ENCODE measurements around the gene KIF25.

KIF25 gene

DNA sequence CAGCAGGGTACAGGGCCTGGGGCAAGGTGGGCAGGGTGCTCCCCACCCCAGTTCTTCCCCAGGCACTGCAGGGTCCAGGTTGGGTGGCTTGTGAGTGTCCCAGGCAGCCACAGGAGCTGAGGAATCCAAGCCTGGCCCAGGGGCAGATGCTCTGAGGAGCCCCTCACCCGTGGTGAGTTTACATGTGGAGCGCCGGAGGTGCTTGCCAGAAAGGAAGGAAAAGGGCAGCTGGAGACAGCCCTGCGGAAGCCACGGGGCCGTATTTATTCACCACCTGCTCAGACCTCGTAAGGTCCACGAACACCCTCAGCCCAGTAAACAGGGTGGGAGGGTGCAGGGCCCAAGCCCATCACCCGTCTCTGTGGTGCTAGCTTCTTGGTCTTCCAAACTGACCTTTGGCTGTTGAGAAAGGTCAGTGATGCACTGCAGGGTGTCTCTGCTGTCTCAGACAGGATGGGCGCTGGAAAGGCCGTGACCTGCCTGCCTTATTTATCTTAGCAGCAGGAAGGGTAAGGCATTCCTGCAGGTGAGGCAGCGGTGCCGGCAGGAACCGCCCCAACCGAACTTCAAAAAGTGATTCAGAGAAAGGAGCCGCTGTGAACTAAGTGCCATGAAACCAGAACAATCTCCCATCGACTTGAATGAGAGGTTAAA, 85.5 kb downstream of the KIF25 start:
- DNase-seq (ENCODE audit: low spot score) = no peak
- TF ChIP-seq CTCF (IDR thresholded peaks at IDR 0.05; ENCODE audit: borderline replicate concordance, control extremely low read depth, extremely low read depth, insufficient read depth, missing control alignments) = no peak
- in situ Hi-C loops (cut with MboI; ENCODE audit: low sequenced_read_pairs, unreplicated experiment) = no loop called here

- no peak for TF ChIP-seq CTCF (IDR thresholded peaks at IDR 0.05; ENCODE audit: borderline replicate concordance, control extremely low read depth, extremely low read depth, insufficient read depth, missing control alignments)
- no peak for DNase-seq (ENCODE audit: low spot score)
- in situ Hi-C loops (cut with MboI; ENCODE audit: low sequenced_read_pairs, unreplicated experiment) = no loop called here
Measured at GRCh38 chr6:168083514-168083885, 86.0 kb downstream of the KIF25 start.

DNA sequence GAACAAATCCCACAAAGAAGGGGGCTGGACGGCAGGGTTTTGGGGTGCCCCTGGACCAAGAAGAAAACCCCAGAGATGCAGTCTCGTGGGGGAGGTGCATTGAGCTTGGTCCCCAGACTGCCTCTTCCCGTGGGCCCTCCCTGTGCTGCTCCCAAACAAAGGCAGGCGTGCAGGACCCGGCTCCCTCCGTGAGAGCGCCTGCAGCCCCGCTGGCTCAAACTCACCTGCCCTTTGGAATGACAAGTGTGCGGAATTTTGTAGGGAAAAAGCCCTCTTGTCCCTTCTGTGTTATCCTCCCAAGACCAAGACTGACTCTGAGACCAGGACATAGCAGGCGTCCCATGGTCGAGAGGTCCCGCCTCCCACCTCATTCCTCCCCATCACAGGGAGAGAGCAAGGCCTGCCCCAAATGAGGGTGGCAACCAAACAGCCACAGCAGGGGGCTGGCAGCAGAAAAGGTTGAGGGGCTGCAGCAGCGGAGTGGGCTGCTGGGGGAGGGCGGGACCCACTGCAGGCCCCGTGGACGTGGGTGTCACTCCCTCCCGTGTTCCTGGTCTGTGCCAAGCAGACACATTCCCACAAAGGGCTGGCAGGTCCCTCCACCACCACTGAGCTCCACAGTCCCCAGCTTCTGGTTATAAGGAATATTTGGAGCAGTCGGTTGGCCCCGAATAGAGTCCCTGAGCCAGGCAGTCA, 87.1 kb downstream of the KIF25 start:
- no peak for TF ChIP-seq CTCF (IDR thresholded peaks at IDR 0.05; ENCODE audit: borderline replicate concordance, control extremely low read depth, extremely low read depth, insufficient read depth, missing control alignments)
- in situ Hi-C loops (cut with MboI; ENCODE audit: low sequenced_read_pairs, unreplicated experiment) = no loop called here
- DNase-seq (ENCODE audit: low spot score) = no peak

GRCh38 chr6:168086066-168086465, 88.6 kb downstream of the KIF25 start:
- no peak for DNase-seq (ENCODE audit: low spot score)
- TF ChIP-seq CTCF (IDR thresholded peaks at IDR 0.05; ENCODE audit: borderline replicate concordance, control extremely low read depth, extremely low read depth, insufficient read depth, missing control alignments) = no peak
- in situ Hi-C loops (cut with MboI; ENCODE audit: low sequenced_read_pairs, unreplicated experiment) = no loop called here

DNA sequence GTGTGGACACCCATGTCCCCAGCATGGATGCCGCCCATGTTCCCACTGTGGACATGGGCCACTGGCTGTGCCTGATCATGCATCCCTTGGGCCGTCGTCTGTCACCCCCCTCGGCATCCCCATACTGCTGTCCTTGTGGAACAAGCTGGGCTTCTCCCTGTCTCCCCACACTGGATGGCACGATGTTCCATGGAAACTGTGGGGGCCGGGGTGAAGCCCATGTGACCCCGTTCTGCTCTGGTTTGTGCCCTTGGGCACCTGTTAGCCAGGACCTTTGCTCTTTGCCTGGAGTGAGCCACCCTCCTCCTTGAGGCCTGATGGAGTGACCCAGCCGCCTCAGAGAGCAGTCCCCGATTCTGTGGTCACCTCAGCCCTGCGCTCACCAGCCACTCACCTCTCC, 89.1 kb downstream of the KIF25 start:
- in situ Hi-C loops (cut with MboI; ENCODE audit: low sequenced_read_pairs, unreplicated experiment) = no loop called here
- no peak for DNase-seq (ENCODE audit: low spot score)
- no peak for TF ChIP-seq CTCF (IDR thresholded peaks at IDR 0.05; ENCODE audit: borderline replicate concordance, control extremely low read depth, extremely low read depth, insufficient read depth, missing control alignments)

DNA sequence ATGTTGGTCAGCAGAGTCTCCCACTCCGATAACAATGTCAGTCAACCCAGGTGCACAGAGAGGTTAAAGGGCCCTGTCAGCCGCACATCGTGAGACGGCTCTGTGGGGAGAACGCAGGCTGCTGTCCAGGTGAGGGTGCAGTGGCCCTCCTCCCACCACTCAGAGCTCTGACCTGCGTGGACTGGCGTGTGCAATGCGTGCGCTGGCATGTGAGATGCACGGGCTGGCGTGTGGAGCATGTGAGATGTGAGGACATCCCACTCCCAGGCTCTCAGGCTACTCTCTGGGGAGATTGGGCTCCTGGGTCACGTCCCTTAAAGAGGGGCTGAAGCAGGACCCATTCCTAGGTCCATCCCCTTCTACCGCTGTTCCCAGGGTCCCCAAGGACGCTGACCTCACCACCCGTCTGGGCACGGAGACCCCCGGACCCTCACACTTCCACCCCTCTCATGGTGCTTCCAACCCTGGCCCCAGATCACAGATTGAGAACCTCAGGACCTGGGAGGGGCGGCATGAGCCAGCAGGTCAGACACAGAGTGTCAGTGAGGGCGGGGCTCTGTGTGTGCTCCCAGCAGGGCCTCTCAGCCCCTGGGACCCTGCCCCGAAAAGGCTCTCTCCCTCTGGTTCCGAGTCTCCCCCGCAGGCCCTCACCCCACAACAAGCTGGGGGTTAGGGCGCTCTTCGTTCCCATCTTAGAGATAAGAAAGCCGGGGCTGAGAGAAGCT, 90.1 kb downstream of the KIF25 start:
- TF ChIP-seq CTCF (IDR thresholded peaks at IDR 0.05; ENCODE audit: borderline replicate concordance, control extremely low read depth, extremely low read depth, insufficient read depth, missing control alignments) = no peak
- in situ Hi-C loops (cut with MboI; ENCODE audit: low sequenced_read_pairs, unreplicated experiment) = no loop called here
- DNase-seq (ENCODE audit: low spot score) = no peak
